Small intestine (tissue), 7 donors: ENCODE results near the gene SRSF10. TPM values are rescaled to one million over a fixed set of nuclear protein-coding genes. Genes with fewer than 3 reads are reported as not detected.

ENCODE experiments used
- DNase-seq, 2 donors: peaks; one replicate each; pipeline versions ENCODE4 v3.0.0 to v3.0.0-alpha.2; 2013
- FAIRE-seq: peaks from 2 replicates; lab custom pipeline; 2012; peaks lifted over from hg19 to GRCh38; lab: Jason Lieb, UNC
- H3K27ac ChIP-seq, 3 donors: one replicate each; pipeline ENCODE4 v1.5.1; 2013; ENCODE audit warnings: low read length in 2 of 3, mild to moderate bottlenecking in 2 of 3, control low read depth in 1 of 3, inconsistent platforms in 1 of 3, low read depth in 1 of 3, moderate library complexity in 1 of 3
- H3K27me3 ChIP-seq, 3 donors: one replicate each; pipeline ENCODE4 v1.6.1; 2013; ENCODE audit warnings: low read length in 3 of 3, inconsistent platforms in 1 of 3; ENCODE audit not compliant: control insufficient read depth in 3 of 3, insufficient read depth in 3 of 3
- H3K36me3 ChIP-seq, 3 donors: one replicate each; pipeline ENCODE4 v1.6.1; 2013; ENCODE audit warnings: low read length in 3 of 3, inconsistent platforms in 1 of 3, low read depth in 1 of 3, mild to moderate bottlenecking in 1 of 3, moderate library complexity in 1 of 3; ENCODE audit not compliant: control insufficient read depth in 3 of 3, insufficient read depth in 2 of 3
- H3K4me1 ChIP-seq, 3 donors: one replicate each; pipeline ENCODE4 v1.6.1; 2013; ENCODE audit warnings: low read length in 2 of 3, inconsistent platforms in 1 of 3, low read depth in 1 of 3, mild to moderate bottlenecking in 1 of 3, moderate library complexity in 1 of 3; ENCODE audit not compliant: control insufficient read depth in 3 of 3, insufficient read depth in 2 of 3
- H3K4me3 ChIP-seq, 3 donors: one replicate each; pipeline ENCODE4 v1.5.1; 2013; ENCODE audit warnings: low read length in 3 of 3, control low read depth in 1 of 3, inconsistent platforms in 1 of 3, low read depth in 1 of 3, mild to moderate bottlenecking in 1 of 3, moderate library complexity in 1 of 3
- H3K9me3 ChIP-seq, 2 donors: one replicate each; pipeline ENCODE4 v1.6.1; 2013; ENCODE audit warnings: low read depth in 1 of 2, low read length in 1 of 2; ENCODE audit not compliant: control insufficient read depth in 2 of 2, insufficient read depth in 1 of 2
- WGBS, 3 donors: extraction: QIAGEN DNeasy Blood & Tissue Kit; methylation state at CpG; one replicate each; pipeline ENCODE4 v1.1.7; 2013; 5-methylcytosine and 5-hydroxymethylcytosine counted together
- polyA plus RNA-seq, 4 donors: library from polyadenylated mRNA; stranded (reverse) in 3 of 4; unstranded in 1 of 4; fragments of 200-250 nt in 3 of 4; fragments of 120-200 nt in 1 of 4; gene quantifications; one replicate each; pipeline versions ENCODE4 v1.2.1 to v1.2.3, GENCODE V29; 2013
- donor health status: healthy with polysubstance abuse.
- donor health status: control.
- donor health status: control.
- donor health status: Bipolar disorder and iron deficiency.
- donor health status: healthy.

The SRSF10 gene
- polyA plus RNA-seq, 4 donors: 35.9 to 166 (median 56.3) TPM

DNA sequence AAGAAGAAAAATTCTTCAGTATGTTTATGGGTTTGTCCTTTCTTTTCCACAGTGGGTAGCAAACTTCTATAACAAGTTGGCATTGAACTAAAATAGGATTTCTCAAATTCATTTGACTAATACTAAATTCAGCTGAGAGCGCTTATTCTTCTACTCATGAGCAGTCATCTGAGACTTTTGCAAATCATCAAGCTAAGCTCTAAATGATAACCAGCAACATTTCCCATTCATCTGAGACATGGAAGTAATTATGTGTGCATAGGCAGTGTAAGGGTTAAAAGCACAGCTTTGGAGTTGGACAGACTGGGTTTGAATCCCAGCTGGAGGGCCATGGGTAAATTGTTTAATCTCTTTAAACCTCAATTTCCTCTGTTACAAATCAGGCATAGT, 48.6 kb downstream of the SRSF10 start:
- 90 to 97% (median 95%) methylated on average over 1 of the region's 1 CpG for WGBS, 3 donors
- H3K36me3 ChIP-seq: no peaks in the 10 kb centered on the region
- no peak for DNase-seq
- H3K9me3 ChIP-seq: no peaks in the 10 kb centered on the region
- H3K27ac ChIP-seq: no peak overlapping the region
- H3K4me3 ChIP-seq: no peak overlapping the region
- FAIRE-seq: no peak
- H3K27me3 ChIP-seq: no peaks in the 10 kb centered on the region
- H3K4me1 ChIP-seq: no peaks in the 10 kb centered on the region

DNA sequence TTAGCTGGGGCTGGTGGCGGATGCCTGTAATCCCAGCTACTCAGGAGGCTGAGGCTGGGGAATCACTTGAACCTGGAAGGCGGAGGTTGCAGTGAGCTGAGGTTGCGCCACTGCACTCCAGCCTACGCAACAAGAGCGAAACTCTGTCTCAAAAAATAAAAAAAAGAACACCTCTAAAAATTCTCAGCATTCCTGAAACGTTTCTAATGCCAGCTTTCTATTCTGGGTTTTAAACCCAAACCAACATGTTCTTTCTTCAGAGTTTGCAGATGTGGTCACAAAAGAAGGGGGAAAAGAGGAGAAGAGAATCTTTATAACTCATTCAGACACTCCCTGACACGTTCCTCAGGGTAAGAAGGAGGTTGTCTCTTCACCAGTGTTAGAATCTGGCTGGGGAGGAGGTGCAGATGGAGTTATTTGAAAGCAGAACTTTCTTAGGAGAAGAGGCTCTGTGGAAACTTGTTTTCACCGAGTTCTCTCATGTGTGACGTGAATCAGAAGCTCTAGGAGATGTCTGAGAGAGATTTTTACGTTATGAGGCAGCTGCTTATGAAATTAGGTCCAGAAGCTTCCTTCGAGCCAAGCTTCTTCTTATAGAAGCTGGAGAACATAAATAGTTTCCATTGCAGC, 49.2 kb downstream of the SRSF10 start:
- DNase-seq: no peak
- 64 to 79% (median 75%) methylated on average over 11 of the region's 11 CpGs for WGBS, 3 donors
- H3K27ac ChIP-seq: peak overlapping the region in 1 of 3 donors; percentile 32
- no peaks in the 10 kb centered on the region for H3K27me3 ChIP-seq
- no peaks in the 10 kb centered on the region for H3K36me3 ChIP-seq
- H3K4me3 ChIP-seq: no peak overlapping the region
- FAIRE-seq: no peak
- no peaks in the 10 kb centered on the region for H3K4me1 ChIP-seq
- H3K9me3 ChIP-seq: no peaks in the 10 kb centered on the region

- FAIRE-seq: no peak
- no peaks in the 10 kb centered on the region for H3K27me3 ChIP-seq
- H3K36me3 ChIP-seq: no peaks in the 10 kb centered on the region
- no peak overlapping the region for H3K4me3 ChIP-seq
- no peak overlapping the region for H3K27ac ChIP-seq
- H3K9me3 ChIP-seq: no peaks in the 10 kb centered on the region
- no peaks in the 10 kb centered on the region for H3K4me1 ChIP-seq
- WGBS, 3 donors: 78 to 85% (median 85%) methylated on average over 5 of the region's 5 CpGs
- no peak for DNase-seq
Measured at GRCh38 chr1:23930270-23930669, 49.9 kb downstream of the SRSF10 start.

DNA sequence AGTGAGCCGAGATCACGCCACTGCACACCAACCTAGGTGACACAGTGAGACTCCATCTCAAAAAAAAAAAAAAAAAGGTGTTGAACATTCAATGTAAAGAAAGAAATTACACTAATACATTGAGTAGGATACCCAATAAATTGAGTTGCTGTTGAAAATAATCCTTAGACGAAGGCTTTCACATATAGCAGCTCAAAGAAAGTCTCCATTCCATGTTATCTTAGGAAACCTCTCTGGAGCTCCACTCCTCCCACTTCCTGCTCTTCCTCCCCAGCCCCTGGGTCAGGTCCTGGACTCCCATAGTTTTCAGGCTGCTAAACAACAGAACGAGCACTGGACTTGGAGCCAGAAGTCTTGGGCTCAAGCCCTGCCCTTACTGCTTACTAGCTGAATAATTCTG, 51.3 kb downstream of the SRSF10 start:
- no peaks in the 10 kb centered on the region for H3K9me3 ChIP-seq
- no peaks in the 10 kb centered on the region for H3K27me3 ChIP-seq
- H3K4me3 ChIP-seq: no peak overlapping the region
- no peak overlapping the region for H3K27ac ChIP-seq
- 83 to 92% (median 91%) methylated on average over 4 of the region's 4 CpGs for WGBS, 3 donors
- H3K4me1 ChIP-seq: no peaks in the 10 kb centered on the region
- no peaks in the 10 kb centered on the region for H3K36me3 ChIP-seq
- FAIRE-seq: no peak
- no peak for DNase-seq

- Histone ChIP-seq H3K4me3 (no peak overlapping the region), H3K4me1 (no peaks in the 10 kb centered on the region), H3K27ac (no peak overlapping the region), H3K9me3 (no peaks in the 10 kb centered on the region), H3K36me3 (no peaks in the 10 kb centered on the region), H3K27me3 (no peaks in the 10 kb centered on the region)
- 68 to 85% (median 83%) methylated on average over 1 of the region's 1 CpG for WGBS, 3 donors
- FAIRE-seq: no peak
- DNase-seq: no peak
Measured at GRCh38 chr1:23927097-23927496, 53.0 kb downstream of the SRSF10 start.

GRCh38 chr1:23925279-23925678, 54.8 kb downstream of the SRSF10 start:
- no peak for DNase-seq
- Histone ChIP-seq H3K4me3 (no peak overlapping the region), H3K36me3 (no peaks in the 10 kb centered on the region), H3K27ac (no peak overlapping the region), H3K4me1 (peaks cover 0 to 5% (median 2%) of the 10 kb centered on the region in 3 donors), H3K27me3 (no peaks in the 10 kb centered on the region), H3K9me3 (no peaks in the 10 kb centered on the region)
- 76 to 90% (median 84%) methylated on average over 3 of the region's 3 CpGs for WGBS, 3 donors
- no peak for FAIRE-seq

- Histone ChIP-seq H3K27ac (no peak overlapping the region), H3K27me3 (no peaks in the 10 kb centered on the region), H3K36me3 (no peaks in the 10 kb centered on the region), H3K9me3 (no peaks in the 10 kb centered on the region), H3K4me3 (no peak overlapping the region), H3K4me1 (peaks cover 0 to 10% (median 2%) of the 10 kb centered on the region in 3 donors)
- no peak for FAIRE-seq
- no peak for DNase-seq
- 94 to 96% (median 95%) methylated on average over 11 of the region's 11 CpGs for WGBS, 3 donors
Measured at GRCh38 chr1:23924601-23925000, 55.5 kb downstream of the SRSF10 start.

- no peak overlapping the region for H3K4me3 ChIP-seq
- H3K36me3 ChIP-seq: no peaks in the 10 kb centered on the region
- no peaks in the 10 kb centered on the region for H3K27me3 ChIP-seq
- DNase-seq (no peak), FAIRE-seq (no peak)
- no peak overlapping the region for H3K27ac ChIP-seq
- WGBS, 3 donors: 20 to 38% (median 35%) methylated on average over 8 of the region's 8 CpGs
- H3K9me3 ChIP-seq: no peaks in the 10 kb centered on the region
- H3K4me1 ChIP-seq: peaks cover 0 to 10% (median 2%) of the 10 kb centered on the region in 3 donors
Measured at GRCh38 chr1:23923592-23924499, 56.3 kb downstream of the SRSF10 start.
